ENCODE measurements around the gene APOBEC3H.

The APOBEC3H gene

DNA sequence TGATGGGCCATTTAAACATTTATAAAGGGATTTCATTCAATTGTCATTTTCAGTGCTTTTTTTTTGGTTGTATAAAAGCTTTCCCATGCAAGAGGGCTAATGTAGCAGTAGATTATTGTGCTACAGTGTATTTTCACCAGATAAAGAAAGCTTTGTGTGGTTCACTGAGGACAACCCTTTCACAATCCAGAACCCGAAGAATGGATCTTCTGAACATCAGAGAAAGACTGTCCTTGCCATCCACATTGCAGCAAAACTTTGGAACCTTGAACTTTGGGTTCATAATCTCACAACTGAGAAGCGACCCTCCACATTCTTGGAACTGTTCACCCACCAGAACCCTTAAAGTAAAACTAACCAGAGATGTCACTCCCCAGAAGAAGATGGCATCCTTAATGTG is 9.3 kb downstream of the APOBEC3H start:
- in situ Hi-C loops (cut with HindIII; ENCODE audit: low sequenced_read_pairs) = no loop called here

DNA sequence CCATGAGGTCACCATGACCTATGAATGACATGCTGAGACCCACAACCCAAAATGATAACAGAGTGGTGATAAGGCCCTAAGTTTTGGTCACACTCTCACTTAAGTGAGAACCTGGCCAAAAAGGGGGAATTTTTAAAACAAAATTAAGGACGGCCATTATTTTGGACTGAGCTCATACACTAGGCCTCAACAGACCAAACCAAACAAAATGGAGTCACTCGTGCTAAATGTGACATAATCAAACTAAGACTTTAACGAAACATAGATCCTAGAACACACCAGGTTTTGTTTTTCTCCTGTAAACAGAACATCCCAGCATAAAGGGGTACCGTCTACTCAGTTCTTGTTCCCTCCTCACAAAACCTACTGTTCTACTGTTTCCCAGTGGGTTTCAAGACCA is 11.4 kb downstream of the APOBEC3H start:
- in situ Hi-C loops (cut with HindIII; ENCODE audit: low sequenced_read_pairs) = no loop called here

DNA sequence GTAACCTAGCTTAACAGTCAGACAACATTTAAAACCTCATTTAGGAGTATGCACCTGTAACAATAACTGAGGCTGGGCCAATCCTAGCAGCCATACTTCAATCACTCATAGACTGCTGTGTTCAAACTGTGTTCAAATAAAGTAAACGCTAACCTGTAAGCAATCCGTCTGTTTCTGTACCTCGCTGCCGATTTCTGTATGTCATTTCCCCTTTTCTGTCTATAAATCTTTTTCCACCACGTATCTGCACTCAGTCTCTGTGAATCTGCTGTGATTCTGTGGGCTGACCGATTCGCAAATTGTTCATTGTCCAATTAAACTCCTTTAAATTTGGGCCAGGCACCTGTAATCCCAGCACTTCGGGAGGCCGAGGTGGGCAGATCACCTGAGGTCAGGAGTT is 12.3 kb downstream of the APOBEC3H start:
- in situ Hi-C loops (cut with HindIII; ENCODE audit: low sequenced_read_pairs) = no loop called here

DNA sequence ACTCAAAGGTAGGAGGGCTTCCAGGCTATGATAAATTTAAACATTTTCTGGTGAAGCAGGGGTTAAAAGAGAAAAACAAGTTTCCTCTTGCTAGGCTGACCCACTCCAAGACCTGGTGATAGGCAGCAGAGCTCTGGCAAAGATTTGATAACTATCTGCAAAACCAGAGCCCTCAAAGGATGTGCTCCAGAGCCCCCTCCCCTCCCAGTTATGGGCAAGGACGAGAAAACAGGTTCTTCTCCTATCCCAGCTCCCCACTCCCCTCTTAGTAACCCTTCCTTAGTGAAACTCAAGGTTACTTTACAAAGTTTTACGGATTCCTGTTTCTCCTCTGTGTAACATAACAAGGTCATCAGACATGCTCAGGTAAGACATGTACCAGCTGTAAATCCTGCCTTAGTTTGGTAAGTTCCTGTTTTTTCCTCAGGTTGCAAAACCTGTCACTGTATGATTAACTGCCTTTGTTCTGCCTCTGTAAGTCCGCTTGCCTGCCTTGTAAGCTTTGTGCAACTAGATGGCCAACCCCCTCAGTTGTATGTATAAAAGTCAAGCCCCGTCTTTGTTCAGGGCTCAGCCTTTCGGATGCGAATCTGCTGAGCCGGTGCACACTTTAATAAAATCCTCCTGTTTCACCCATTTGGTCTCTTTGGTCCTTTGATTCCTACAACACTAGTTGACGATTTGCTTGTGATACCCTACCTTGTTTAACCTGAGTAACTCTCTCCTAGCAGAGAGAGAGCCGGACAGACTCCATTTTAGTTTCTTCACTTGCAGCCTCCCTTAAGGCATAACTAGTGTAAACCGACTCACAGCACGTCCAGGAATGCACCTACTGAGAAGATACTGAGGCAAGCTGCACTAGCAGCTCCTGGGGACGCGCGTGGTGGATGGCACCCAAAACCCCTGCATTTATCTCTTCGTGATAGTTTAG is 13.9 kb downstream of the APOBEC3H start:
- in situ Hi-C loops (cut with HindIII; ENCODE audit: low sequenced_read_pairs) = no loop called here

- in situ Hi-C loops (cut with HindIII; ENCODE audit: low sequenced_read_pairs) = no loop called here
Observed at GRCh38 chr22:39114112-39114511, 17.1 kb downstream of the APOBEC3H start.

DNA sequence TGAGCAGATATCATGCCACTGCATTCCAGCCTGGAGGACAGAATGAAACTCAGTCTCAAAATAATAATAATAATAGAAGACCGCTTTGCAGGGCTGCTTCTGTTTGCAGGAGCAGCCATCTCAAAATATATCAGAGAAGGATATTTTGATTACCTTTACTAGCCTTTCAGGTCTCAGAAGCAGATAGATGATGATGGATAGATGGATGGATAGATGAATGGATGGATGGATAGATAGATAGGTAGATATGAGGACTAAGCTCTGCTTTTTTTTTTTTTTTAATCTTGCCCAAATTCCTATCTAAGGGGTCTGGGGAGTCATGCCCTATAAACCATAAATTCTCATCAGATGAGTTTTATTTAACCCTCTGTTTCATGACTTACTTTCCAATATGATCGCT is 18.5 kb downstream of the APOBEC3H start:
- in situ Hi-C loops (cut with HindIII; ENCODE audit: low sequenced_read_pairs) = no loop called here

- in situ Hi-C loops (cut with HindIII; ENCODE audit: low sequenced_read_pairs) = no loop called here
Observed at GRCh38 chr22:39115977-39116621, 19.1 kb downstream of the APOBEC3H start.

DNA sequence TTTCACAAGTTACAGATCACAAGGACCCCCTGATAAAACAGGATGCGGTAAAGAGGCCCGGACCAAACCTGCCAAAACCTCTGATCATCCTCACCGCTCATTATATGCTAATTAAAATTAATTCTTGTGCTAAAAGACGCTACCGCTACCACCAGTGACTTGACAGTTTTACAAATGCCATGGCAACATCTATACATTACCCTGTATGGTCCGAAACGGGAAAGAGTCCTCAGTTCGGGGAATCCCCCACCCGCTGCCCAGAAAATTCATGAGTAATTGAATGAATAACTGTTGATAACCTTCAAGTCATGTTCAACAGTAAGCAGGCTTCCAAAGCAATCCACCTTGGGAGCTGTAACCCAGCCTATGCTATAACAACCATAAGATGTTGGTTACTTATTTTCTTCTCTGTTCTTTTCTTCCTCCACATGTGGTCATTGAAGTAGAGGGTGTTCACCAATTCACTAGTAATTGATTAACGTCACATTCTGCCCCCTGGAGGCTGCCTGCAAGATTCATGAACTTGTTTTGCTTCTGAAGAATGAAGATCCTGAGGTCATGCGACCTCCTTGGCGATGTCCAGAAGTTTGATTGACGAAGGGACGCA is 20.6 kb downstream of the APOBEC3H start:
- in situ Hi-C loops (cut with HindIII; ENCODE audit: low sequenced_read_pairs) = no loop called here

- in situ Hi-C loops (cut with HindIII; ENCODE audit: low sequenced_read_pairs) = no loop called here
Observed at GRCh38 chr22:39120983-39121382, 23.9 kb downstream of the APOBEC3H start.

DNA sequence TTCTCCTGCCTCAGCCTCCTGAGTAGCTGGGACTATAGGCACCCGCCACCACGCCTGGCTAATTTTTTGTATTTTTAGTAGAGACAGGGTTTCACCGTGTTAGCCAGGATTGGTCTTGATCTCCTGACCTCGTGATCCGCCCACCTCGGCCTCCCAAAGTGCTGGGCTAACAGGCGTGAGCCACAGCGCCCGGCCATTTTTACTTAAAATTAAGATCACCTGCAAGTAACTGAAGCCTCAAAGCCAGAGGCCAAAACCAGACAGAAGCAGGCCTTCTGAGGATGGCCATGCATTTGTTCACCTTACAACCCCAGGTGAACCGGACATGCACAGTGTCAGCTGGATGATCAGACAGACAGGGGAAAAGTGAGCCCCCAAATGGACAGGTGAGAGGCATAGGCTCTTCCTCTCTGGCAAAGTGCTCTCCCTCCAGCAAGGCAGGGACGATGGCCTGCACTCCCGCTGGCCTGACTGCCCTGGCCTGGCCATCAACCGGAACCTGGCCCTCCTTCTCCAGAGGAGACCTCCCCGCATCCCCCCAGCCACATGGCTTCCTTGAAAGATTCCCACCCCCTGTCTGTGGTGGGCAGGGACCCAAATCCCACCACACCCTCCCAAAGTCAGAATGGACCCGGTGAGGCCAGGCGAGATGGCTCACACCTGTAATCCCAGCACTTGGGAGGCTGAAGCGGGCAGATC is 25.9 kb downstream of the APOBEC3H start:
- in situ Hi-C loops (cut with HindIII; ENCODE audit: low sequenced_read_pairs) = no loop called here

- in situ Hi-C loops (cut with HindIII; ENCODE audit: low sequenced_read_pairs) = no loop called here
Observed at GRCh38 chr22:39123751-39124581, 26.9 kb downstream of the APOBEC3H start.

GRCh38 chr22:39125622-39126021 is 28.6 kb downstream of the APOBEC3H start:
- in situ Hi-C loops (cut with HindIII; ENCODE audit: low sequenced_read_pairs) = loop anchor here (5.0 kb wide), 2 partner anchors 118 to 192 kb away; partner anchors contain the start of gene RPL3

GRCh38 chr22:39128508-39128907 is 31.5 kb downstream of the APOBEC3H start:
- in situ Hi-C loops (cut with HindIII; ENCODE audit: low sequenced_read_pairs) = loop anchor here (5.0 kb wide), 2 partner anchors 121 to 189 kb away; partner anchors contain the start of gene RPL3

DNA sequence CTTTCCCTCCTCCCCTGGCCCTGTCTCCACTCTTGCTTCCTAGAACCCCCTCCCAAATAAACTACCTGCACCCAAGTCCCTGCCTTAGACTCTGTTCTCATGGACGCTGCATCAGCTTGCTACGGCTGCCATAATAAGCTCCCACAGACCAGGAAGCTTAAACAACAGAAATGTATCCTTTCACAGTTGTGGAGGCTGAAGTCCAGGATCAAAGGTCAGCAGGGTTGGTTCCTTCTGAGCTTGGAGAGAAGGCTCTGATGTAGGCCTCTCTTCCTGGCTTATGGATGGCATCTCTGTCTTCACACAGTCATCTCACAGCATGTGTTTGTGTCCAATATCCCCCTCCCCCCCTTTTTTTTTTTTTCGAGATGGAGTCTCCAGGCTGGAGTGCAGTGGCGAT is 32.0 kb downstream of the APOBEC3H start:
- in situ Hi-C loops (cut with HindIII; ENCODE audit: low sequenced_read_pairs) = loop anchor here (5.0 kb wide), 2 partner anchors 122 to 188 kb away; partner anchors contain the start of gene RPL3

DNA sequence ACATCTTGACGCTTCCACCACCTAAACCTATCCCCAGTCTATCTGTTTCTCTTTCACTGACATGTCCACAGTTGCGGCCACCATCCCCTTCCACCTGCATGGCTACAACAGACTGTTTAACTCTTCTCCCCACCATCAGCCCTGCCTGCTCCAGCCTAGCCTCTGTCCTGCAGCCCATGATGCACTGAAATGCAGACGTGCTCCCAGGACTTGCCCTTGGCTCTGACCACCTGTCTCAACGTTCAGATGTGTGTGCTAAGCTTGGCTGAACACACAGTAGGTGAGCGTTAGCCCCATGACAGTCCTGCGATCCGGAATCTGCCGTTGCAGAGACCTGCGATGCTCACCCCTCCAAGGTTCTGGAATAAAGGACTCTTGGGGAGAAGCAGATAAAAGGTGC is 32.7 kb downstream of the APOBEC3H start:
- in situ Hi-C loops (cut with HindIII; ENCODE audit: low sequenced_read_pairs) = loop anchor here (5.0 kb wide), 2 partner anchors 122 to 188 kb away; partner anchors contain the start of gene RPL3

GRCh38 chr22:39130152-39130704 is 33.2 kb downstream of the APOBEC3H start:
- in situ Hi-C loops (cut with HindIII; ENCODE audit: low sequenced_read_pairs) = no loop called here

GRCh38 chr22:39130892-39131855 is 34.1 kb downstream of the APOBEC3H start:
- in situ Hi-C loops (cut with HindIII; ENCODE audit: low sequenced_read_pairs) = no loop called here

DNA sequence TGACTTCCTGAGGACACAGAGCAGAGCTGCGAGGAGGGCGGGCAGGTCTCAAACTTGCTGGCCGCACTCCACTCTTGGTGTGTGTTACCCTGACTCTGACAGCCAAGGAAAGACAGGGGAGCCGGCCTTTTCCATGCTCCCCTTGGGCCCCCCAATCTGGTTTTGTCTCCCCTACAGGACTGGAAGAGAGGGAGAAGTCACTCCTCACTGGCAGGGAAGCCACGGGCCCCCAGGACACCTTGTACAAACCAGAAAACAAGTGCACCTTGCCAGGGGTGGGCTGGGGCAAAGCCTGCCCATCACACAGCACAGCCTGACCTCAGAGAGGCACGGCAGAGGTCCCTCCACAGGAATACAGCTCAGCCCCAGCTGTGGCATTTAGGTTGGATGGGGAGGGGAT is 35.2 kb downstream of the APOBEC3H start:
- in situ Hi-C loops (cut with HindIII; ENCODE audit: low sequenced_read_pairs) = no loop called here

All from endothelial cell of hepatic sinusoid (primary cell).